DND-41 (cell line): ENCODE measurements around the gene ADPRHL1.

Source experiments
- ATAC-seq: fragments of 200-7000 bp; cut with Tn5 transposase; 3 replicates; pipeline ENCODE4 v1.9.1; 2021; ENCODE audit warnings: low read depth; ENCODE audit not compliant: insufficient read depth
- DNase-seq: peaks from one replicate; pipeline ENCODE4 v3.0.0-alpha.2; 2020
- H2AFZ ChIP-seq: 2 replicates; pipeline ENCODE4 v1.6.0; 2012; ENCODE audit warnings: low read depth, low read length
- H3K27ac ChIP-seq: 2 replicates; pipeline ENCODE4 v1.5.1; 2012; ENCODE audit warnings: low read length, inconsistent platforms
- H3K27me3 ChIP-seq: fragments of 200-600 bp; sonication (generic); 2 replicates; pipeline ENCODE4 v1.6.0; 2012; ENCODE audit warnings: low read length, mild to moderate bottlenecking, inconsistent platforms; ENCODE audit not compliant: insufficient read depth, poor library complexity
- H3K36me3 ChIP-seq: 2 replicates; pipeline ENCODE4 v1.5.1; 2012; ENCODE audit warnings: low read length, inconsistent platforms; ENCODE audit not compliant: insufficient read depth
- H3K4me1 ChIP-seq: 2 replicates; pipeline ENCODE4 v1.5.1; 2012; ENCODE audit warnings: mild to moderate bottlenecking, low read length; ENCODE audit not compliant: insufficient read depth
- H3K4me2 ChIP-seq: 2 replicates; pipeline ENCODE4 v1.6.0; 2012; ENCODE audit warnings: mild to moderate bottlenecking, moderate library complexity, low read length, inconsistent platforms; ENCODE audit not compliant: insufficient read depth
- H3K4me3 ChIP-seq, 2 experiments: fragments of 200-600 bp in 1 of 2; shearing (Covaris generic) in 1 of 2; 2 replicates each; pipeline ENCODE4 v1.5.1; 2012 to 2016; ENCODE audit warnings: inconsistent platforms in 2 of 2, low read length in 2 of 2, mild to moderate bottlenecking in 2 of 2, low read depth in 1 of 2, moderate library complexity in 1 of 2
- H3K79me2 ChIP-seq: 2 replicates; pipeline ENCODE4 v1.6.0; 2012; ENCODE audit warnings: low read length, inconsistent platforms; ENCODE audit not compliant: insufficient read depth
- H3K9ac ChIP-seq: 2 replicates; pipeline ENCODE4 v1.6.0; 2012; ENCODE audit warnings: low read depth, mild to moderate bottlenecking, inconsistent platforms, low read length, moderate library complexity
- H3K9me3 ChIP-seq: 2 replicates; pipeline ENCODE4 v1.5.1; 2012; ENCODE audit warnings: low read length, moderate library complexity, mild to moderate bottlenecking, inconsistent platforms; ENCODE audit not compliant: insufficient read depth, severe bottlenecking
- H4K20me1 ChIP-seq: 2 replicates; pipeline ENCODE4 v1.6.0; 2012; ENCODE audit warnings: low read length; ENCODE audit not compliant: insufficient read depth
- EZH2 ChIP-seq: IDR thresholded peaks from 3 replicates; pipeline ENCODE4 v1.6.1; 2012; ENCODE audit warnings: borderline replicate concordance, low read depth, mild to moderate bottlenecking, moderate library complexity, low read length, inconsistent platforms; ENCODE audit not compliant: severe bottlenecking
- TF ChIP-seq, protein P1 (sequence below): IDR thresholded peaks from 2 replicates; pipeline ENCODE4 v1.5.1; 2012; ENCODE audit warnings: borderline replicate concordance, low read length, moderate library complexity, mild to moderate bottlenecking; ENCODE audit not compliant: poor library complexity, severe bottlenecking; ENCODE audit errors: extremely low read depth

Gene ADPRHL1

DNA sequence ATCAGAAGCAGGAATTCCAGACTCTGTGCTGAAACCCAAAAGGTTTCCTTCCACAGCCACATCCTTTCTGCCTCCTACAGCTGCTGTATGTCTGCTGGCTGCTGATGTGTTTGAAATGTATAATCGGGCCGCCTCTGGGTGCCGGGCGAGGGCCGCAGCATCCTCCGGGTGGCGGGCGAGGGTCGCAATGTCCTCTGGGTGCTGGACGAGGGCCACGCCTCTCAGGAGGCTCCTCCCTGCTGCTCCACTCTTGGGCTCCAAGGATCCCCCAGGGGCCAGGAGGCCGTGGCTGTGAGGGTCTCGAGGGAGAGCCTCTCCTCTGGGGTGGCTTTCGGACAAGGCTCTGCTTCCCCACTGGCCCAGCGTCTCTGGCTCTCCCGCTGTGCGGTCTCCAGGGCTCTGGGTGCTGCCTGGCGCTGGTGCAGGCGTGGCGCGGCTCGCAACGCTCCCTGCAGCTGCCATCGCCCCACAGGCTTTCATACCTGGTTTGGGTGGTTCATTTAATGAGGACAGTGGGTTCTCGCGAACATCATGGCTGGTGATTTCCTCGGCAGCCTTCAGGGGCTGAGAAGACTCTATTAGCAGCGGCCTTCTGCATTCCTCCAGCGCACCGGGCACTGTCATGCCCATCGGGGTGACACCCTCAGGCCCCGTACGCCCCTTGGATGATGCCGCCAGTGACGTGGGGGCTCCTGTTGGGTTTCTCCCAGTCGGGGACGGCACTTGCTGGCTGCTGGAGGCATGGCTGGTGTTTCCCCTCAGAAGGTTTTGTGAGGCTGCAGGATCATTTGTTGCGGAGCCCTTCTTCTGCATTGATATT is 47.6 kb downstream of the ADPRHL1 start:
- Histone ChIP-seq H3K36me3 (no peaks in the 10 kb centered on the region), H3K9me3 (no peaks in the 10 kb centered on the region), H3K27me3 (peaks cover 4% of the 10 kb centered on the region), H3K27ac (no peak overlapping the region), H3K4me2 (no peak overlapping the region), H2AFZ (no peak overlapping the region), H3K9ac (no peak overlapping the region), H3K79me2 (no peaks in the 10 kb centered on the region), H3K4me3 (no peak overlapping the region), H3K4me1 (no peaks in the 10 kb centered on the region), H4K20me1 (no peaks in the 10 kb centered on the region)
- TF ChIP-seq, protein P1, sequence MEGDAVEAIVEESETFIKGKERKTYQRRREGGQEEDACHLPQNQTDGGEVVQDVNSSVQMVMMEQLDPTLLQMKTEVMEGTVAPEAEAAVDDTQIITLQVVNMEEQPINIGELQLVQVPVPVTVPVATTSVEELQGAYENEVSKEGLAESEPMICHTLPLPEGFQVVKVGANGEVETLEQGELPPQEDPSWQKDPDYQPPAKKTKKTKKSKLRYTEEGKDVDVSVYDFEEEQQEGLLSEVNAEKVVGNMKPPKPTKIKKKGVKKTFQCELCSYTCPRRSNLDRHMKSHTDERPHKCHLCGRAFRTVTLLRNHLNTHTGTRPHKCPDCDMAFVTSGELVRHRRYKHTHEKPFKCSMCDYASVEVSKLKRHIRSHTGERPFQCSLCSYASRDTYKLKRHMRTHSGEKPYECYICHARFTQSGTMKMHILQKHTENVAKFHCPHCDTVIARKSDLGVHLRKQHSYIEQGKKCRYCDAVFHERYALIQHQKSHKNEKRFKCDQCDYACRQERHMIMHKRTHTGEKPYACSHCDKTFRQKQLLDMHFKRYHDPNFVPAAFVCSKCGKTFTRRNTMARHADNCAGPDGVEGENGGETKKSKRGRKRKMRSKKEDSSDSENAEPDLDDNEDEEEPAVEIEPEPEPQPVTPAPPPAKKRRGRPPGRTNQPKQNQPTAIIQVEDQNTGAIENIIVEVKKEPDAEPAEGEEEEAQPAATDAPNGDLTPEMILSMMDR, result no peak
- TF ChIP-seq EZH2, result no peak
- ATAC-seq (no peak), DNase-seq (no peak)

DNA sequence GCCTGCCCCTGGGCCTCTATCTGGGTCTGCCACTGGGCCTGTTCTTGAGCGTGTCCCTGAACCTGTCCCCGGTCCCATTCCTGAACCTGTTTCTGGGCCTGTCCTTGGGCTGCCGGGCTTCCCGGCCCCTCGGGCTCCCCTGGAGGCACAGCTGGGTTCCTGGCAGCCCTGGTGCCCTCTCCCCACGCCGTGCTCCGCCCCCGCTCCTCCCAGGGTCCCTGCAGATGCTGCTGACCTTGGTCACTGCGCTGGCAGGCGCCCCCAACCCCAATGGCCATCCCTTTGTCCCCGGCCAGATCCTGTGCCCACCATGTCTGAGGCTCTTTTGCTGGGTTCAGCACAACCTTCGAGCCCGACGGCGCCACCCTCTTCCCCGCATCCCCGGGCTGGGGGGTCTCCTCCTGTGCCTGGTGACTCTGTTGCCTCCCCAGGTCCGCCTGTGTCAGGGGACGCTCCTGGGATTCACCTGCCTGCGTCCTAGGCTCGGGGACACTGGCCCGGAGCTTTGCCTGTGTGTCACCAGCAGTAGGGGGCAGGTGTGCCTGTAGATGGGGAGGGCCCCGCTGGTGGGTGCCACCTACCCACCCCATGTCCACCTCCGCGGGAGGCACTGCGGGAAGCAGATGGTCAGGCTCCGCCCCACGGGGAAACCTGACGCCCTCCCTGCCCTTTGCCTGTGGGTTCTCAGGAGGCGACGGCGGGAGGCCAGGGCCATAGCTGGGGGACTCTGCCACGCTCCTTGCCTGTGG is 48.4 kb downstream of the ADPRHL1 start:
- DNase-seq, result no peak
- H3K4me1 ChIP-seq, result no peaks in the 10 kb centered on the region
- no peak overlapping the region for H2AFZ ChIP-seq
- H3K4me3 ChIP-seq, result no peak overlapping the region
- H3K9me3 ChIP-seq, result no peaks in the 10 kb centered on the region
- H3K27ac ChIP-seq, result no peak overlapping the region
- no peaks in the 10 kb centered on the region for H3K36me3 ChIP-seq
- H3K9ac ChIP-seq, result no peak overlapping the region
- peaks cover 4% of the 10 kb centered on the region for H3K27me3 ChIP-seq
- TF ChIP-seq EZH2, result no peak
- TF ChIP-seq, protein P1, result no peak
- no peaks in the 10 kb centered on the region for H3K79me2 ChIP-seq
- no peak overlapping the region for H3K4me2 ChIP-seq
- no peaks in the 10 kb centered on the region for H4K20me1 ChIP-seq
- ATAC-seq, result no peak

DNA sequence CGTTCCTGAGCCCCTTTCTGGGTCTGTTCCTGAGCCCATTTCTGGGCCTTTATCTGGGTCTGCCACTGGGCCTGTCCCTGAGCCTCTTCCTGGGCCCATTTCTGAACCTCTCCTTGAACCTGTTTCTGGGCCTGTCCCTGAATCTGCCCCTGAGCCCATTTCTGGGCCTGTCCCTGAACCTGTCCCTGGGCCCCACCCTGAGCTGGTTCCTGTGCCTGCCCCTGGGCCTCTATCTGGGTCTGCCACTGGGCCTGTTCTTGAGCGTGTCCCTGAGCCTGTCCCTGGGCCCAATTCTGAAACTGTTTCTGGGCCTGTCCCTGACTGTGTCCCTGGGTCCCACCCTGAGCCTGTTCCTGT is 48.9 kb downstream of the ADPRHL1 start:
- Histone ChIP-seq H3K9me3 (no peaks in the 10 kb centered on the region), H3K36me3 (no peaks in the 10 kb centered on the region), H3K4me2 (no peak overlapping the region), H4K20me1 (no peaks in the 10 kb centered on the region), H3K4me3 (no peak overlapping the region), H2AFZ (no peak overlapping the region), H3K4me1 (no peaks in the 10 kb centered on the region), H3K79me2 (no peaks in the 10 kb centered on the region), H3K9ac (no peak overlapping the region), H3K27me3 (peaks cover 4% of the 10 kb centered on the region), H3K27ac (no peak overlapping the region)
- ATAC-seq (no peak), DNase-seq (no peak)
- TF ChIP-seq, protein P1, result no peak
- no peak for TF ChIP-seq EZH2
